ENCODE results near the gene SLC39A5.

GRCh38 chr12:56208006-56208405 is 21.8 kb upstream of the SLC39A5 start:
- TF ChIP-seq CTCF (IDR thresholded peaks at IDR 0.05; ENCODE audit: low read length) (no peak), EZH2 (optimal IDR thresholded peaks at IDR 0.05; ENCODE audit: low read depth, low read length) (no peak)
